ENCODE results near the gene CRYAB.

The CRYAB gene, protein sequence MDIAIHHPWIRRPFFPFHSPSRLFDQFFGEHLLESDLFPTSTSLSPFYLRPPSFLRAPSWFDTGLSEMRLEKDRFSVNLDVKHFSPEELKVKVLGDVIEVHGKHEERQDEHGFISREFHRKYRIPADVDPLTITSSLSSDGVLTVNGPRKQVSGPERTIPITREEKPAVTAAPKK

DNA sequence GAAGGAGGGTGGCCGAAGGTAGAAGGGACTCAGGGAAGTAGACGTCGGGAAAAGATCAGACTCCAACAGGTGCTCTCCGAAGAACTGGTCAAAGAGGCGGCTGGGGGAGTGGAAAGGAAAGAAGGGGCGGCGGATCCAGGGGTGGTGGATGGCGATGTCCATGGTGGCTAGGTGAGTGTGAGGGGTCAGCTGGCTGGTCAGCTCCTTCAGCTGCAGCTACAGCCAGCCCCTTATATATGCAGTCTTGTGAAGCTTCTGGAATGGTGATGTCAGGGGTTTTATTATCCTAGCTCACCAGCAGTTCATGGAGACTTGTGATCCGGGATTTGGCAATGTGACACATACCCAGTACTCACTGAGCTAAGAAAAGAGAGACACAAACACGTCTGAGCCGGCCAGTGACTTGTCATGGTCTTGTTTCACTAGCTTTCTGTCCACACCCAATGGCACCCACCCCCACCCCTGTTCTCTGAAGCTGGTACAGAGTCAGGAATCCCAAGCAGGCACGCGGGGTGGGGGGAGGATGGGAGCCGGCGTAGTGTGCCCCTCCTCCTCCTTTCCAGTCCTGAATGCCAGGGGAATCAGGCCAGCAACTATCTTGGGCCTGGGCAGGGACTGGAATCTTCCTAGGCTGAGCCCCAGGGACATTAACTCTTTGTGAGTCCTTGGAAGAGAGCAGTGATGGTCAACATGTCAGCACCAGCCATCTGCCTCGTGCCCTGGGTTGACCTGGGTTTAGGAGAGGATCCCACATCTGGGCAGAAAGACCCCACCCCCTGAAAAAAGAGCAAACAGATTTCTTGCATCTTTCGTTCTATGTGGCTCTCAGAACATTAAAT is at the start of gene CRYAB:
TSS of gene CRYAB (minus strand) at position 208 of the 839 bp plus-strand sequence. CDS start at position 162, 46 bp downstream.
- DNase-seq = no peak

DNA sequence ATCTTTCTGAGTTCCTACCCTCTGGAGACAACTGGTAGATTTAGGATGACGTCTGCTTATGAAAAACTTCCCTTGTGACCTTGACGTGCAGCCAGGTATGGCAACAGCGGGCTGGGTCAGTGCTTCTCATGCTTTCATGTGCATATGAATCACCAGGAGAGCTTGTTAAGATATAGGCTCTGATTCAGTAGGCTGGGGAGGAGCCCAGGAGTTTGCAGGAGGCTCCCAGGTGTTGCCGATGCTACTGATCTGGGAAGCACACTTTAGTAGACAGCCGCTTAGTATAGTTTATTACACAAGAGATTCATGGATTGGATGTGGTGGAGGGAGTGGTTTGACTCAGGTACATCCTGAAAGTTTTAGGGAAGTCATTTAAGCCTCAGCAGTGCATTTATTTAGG is 49.3 kb upstream of the CRYAB start:
- no peak for DNase-seq

DNA sequence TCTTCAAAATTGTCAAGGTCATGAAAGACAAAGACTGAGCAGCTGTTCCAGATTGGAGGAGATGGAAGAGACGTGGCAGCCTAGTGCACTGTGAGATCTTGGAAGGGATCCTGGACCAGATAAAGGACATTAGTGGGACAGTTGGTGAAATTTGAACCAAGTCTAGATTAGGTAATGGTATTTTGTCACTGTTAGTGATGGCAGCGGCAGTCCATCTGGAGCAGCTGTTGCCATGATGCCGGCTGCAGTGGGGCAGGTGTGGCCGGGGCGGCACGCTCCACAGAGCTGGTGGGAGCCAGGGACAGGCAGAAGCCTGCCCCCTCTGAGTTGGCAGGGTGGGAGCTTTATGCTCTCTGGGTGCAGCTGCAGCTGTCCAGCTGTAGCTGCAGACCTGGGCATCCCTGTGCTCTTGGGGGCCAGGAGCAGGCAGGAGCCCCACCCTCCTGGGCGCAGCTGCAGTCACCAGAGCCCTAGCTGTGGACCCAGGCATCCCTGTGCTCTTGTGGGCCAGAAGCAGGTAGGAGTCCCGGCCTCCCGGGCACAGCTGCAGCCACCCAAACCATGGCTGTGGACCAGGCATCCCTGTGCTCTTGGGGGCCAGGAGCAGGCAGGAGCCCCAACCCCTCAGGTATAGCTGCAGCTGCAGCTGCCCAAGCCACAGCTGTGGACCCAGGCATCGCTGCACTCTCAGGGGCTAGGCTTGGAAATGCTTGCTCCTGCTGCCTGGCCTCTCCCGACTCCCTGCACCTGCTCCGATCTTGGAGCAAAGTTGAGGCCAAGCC is 46.3 kb upstream of the CRYAB start:
- peak; percentile 37 to 73 for DNase-seq

DNA sequence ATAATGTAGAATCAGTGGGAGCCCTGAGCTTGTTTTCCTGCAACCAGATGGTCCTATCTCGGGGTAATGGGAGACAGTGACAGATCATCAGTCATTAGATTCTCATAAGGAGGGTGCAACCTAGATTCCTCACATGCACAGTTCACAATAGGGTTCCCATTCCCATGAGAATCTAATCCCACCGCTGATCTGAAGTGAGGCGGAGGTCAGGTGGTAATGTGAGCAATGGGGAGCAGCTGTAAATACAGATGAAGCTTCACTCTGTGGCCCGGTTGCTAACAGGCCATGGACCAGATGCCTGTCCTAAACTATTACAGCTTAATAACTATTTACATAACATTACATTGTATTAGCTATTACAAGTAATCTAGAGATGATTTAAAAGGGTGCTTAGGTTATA is 42.6 kb upstream of the CRYAB start:
- DNase-seq = no peak

DNA sequence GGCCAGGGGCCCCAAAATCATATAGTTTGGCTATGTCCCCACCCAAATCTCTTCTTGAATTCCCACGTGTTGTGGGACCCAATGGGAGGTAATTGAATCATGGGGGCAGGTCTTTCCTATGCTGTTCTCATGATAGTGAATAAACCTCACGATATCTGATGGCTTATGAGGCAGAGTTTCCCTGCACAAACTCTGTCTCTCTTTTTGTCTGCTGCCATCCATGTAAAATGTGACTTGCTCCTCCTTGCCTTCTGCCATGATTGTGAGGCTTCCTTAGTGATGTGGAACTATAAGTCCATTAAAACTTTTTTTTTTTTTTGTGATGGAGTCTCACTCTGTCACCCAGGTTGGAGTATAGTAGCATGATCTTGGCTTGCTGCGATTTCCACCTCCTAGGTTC is 40.0 kb upstream of the CRYAB start:
- no peak for DNase-seq

DNA sequence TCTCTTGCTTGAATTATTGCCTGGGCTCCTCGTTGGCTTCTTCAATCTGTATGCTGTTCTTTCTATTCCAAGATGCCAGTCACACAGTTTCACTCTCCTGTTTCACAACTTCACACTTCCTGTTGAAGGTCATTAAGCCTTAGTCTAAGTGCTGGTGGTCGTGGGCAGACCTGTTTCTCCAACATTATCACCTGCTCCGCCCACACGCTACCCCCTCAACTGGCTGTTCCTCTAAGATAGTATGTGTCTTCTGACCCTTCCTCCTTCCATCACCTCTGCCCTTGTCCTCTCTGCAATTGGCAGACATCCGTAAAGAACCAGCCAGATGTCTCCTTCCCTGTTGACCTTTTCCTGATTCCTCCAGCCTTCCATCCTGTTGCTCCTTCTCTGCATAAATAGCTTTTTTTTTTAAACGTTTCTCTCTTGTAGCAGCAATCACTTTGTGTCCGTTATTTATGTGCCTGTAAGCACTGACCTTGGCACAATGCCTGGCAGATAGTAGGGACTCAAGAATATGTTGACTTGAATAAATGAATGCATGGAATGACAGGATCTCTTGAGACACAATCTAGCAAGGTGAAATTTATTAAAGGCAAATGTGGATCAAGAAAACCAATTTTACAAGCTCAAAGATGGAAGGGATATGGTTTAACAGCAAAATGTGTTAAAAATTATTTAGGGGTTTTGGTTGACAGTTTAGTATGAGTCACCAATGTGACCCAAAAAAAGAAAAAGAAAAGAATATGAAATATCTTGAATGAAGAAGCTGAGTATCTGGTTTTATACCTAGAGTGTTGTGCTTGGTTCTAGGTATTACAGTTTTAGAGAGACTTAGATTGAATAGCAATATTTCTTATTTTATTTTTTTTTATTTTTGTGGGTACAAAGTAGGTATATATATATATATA is 38.2 kb upstream of the CRYAB start:
- DNase-seq = no peak

DNA sequence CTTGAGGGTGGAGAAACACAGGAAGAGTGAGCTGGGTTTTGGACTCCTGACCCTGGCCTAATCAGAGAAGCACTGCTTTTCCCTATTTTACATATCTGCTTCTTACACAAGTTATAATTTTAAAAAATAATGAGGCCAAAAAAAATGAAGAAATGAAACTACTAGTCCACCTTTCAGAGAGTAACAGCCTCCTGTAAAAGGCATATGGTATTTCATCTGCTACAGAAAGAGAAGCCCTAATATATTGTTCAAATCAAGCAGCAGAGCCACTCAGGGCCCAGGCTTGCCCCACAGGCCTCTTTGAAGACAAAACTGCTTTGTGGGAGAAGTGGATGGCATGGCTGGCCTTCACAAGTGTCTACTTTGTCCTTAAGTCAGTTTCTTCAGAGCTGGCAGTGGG is 35.6 kb upstream of the CRYAB start:
- DNase-seq = no peak

DNA sequence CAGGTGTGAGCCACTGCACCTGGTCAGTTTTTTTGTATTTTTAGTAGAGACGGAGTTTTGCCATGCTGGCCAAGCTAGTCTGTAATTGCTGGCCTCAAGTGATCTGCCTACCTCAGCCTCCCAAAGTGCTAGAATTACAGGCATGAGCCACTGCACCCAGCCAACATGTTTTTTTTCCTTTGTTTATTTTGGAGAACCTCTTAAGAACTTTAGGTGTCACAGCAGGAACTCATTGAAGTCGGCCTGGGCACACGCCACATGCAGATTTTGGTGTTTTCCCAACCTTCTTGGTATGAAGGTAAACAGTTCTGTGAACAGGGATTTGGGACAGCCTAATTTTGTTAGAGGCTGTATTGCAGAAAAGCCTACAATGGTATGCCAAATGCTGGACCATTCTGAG is 34.9 kb upstream of the CRYAB start:
- no peak for DNase-seq

DNA sequence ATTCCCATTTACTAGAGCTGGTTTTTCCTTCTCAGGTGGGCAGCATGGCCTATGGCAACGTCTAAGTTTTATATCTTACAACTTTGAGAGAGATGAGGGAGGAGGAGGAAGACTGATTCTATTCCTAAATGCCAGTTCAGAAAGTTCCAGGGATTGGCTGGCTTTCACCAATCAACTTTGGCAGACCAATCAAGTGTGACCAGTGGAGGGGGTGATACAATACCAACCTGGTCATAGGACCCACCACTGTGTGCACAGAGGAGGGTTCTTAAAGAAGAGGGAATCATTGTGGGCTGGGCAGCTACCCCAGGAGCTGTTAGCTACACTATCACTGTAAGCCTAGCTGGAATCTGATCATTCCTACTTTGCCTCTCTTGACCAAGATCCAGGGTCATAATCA is 33.6 kb upstream of the CRYAB start:
- no peak for DNase-seq

DNA sequence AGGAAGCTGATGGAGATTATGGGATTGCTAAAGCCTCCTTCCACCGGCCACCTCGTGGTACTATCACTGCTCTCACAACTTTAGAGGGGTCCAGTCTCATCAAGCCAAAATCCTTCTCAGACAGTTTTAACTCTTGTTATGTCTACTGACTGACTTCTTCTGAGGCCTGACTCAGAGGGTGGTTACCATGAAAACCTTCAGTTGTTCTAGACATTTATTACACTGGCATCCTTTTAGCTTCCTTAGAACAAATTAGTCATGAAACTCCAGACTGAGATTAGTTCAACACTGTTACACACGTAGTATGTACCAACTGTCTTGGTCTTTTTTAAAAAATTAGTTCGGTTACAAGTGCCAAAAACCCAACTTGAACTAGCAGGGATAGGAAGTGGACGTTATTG is 33.1 kb upstream of the CRYAB start:
- no peak for DNase-seq

DNA sequence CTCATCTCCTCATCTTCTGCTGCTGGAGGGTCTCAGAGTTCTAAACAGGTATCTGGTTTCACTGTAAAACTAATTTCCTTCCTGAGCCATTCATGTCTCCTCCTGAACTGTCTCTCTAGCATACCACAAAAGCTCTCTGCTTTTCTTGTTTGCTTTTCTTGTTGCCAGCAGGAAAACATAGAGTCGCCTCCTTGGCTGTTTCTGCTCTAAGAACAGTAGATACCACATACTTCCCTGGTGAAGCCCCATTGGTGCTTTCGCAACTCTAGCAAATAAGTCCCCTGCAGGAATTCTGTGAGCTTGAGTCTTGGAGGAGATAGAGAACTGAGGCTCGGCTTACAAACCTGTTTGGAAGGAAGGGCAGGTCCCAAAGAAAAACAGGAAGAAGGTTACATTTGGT is 32.6 kb upstream of the CRYAB start:
- DNase-seq = no peak

DNA sequence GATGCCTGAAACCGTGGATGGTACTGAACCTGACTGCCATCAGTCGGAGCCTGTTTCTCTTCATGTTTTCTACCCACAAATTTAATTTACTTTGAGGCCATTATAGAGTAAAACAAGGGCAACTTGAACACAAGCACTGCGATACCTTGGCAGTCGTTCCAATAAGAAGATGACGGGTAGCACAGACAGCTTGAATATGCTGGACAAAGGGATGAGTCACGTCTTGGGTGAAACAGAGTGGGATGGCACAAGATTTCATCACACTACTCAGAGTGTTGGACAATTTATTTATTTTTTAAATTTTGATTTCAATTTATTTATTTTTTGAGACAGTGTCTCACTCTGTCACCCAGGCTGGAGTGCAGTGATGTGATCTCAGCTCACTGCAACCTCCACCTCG is 31.3 kb upstream of the CRYAB start:
- DNase-seq = no peak

DNA sequence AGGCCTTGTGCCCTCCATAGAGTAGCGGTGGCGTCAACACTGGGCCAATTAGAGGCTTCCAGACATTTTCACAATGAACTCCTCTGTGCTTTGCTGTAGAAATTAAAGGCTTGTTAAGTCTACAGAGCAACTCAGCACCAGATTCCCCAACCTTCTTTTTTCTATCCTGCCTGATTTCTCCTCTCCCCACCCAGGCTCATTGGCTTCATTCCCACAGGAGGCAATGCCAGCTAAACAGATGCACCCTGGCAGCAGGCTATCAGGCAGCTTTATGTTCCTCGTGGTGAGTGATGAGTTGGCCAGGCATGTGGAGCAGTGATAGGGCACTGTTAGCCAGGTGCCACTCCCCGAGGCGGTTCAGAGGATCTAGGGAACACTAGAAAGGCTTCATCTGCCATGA is 30.4 kb upstream of the CRYAB start:
- no peak for DNase-seq

DNA sequence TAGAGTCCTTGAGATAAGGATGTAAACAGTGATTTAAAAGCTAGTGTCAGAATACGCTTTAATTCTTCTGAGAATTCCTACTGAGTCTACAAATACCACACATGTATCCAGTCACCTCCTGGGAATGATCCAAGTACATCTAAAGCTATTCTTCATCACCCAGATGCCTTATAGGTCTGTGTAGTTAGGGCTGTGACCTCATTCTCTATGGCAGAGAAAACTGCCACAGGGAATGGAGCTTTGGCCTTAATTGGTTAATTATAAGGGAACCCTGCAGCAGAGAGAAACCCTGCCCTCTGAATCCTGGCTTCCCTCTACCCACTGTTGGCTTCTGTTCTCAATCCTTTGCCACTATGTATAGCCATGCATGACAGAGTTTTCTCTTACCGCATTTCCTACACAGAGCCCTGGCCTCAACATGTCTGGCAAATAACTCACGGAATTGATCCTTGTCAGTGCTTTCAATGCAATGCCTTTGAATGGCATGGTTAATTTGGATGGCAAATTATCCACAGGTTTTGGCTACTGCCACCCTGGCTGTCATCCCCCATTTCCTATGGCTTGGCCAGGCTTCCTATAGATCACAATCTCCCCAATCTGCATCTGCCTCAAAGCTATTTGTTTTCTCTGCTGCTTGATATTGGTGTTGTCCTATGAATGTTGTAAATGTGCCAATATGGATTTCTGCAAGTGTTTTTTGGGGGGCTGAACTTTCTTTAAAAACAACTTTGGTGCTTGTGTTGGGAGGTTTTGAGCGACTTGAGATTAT is 28.4 kb upstream of the CRYAB start:
- no peak for DNase-seq

DNA sequence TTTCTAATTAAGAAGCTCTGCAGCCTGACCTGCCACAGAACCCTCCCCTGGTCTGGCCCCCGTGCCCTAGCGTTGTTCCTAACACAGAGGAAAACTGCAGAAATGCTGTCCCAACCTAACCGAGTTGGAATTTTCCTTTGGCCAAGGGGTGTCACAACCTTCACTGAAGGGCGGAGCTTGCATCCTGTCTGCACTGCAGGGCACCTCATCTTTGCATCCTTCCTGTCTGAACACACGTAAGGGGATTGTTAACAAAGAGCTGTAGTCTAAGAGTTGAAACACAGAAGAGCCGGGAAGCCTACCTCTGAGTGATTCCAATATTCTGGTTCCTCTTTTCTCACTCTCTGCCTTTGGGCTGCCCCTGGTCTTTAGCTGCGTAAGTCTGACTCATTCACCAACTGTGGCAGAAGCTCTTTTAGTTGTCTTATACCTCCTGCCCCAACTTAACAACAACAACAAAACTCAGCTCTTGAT is 27.2 kb upstream of the CRYAB start:
- no peak for DNase-seq

DNA sequence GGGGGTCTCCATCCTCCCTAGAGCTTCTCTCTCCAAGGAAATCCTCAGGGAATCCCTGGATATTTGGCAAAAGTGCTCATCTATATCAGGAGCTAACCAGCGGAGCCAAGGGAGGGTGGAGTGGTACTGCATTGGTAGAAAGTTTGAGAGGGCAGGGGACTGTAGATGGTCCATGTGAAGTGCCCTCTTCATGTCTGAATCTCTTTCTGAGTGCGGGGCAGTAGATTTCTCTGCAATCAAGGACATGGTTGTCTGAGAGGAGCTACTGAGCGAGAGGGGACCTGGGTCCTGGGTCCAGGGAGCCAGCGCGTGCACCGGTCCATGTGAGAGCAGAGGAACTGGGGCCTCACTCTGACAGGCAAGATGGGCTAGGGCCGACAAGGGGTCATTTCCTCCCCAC is 26.3 kb upstream of the CRYAB start:
- no peak for DNase-seq

DNA sequence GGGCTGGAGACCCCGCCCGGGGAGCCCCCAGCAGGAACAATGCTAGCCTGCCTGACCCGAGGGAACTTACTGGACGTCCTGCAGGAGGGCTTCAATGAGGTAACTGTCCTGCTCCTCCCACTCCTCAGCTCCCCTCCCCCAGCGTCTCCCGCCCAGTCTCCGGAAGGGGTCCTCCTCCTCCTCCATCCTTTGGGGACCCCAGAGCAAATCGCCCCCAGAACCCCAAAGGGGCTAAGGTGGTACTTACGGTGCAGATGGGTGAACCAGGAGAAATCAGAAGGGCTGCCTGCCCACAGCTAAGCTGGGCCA is 25.8 kb upstream of the CRYAB start:
- no peak for DNase-seq

DNA sequence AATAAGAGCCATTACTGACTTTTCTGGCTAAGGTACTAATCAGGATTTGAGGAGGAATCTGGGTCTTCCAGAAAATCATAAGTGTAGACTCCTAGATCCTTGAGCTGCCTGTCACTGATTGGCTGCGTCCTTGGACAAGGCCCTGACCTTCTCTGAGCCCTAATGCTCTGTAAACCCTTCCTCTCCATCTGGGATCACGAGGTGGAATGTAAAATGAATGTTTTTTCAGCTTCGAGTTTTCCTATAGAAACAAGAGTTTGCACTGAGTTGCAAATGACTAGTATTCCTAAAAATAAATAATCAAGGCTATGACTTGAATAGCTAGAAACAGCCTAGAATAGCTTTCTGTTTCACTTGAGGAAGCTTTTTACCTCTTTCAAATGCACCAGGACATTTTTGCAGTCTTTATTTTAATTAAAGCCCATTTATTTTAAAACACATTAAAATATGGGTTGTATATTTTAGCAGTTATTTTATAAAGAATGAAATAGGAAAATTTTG is 24.5 kb upstream of the CRYAB start:
- DNase-seq = no peak

DNA sequence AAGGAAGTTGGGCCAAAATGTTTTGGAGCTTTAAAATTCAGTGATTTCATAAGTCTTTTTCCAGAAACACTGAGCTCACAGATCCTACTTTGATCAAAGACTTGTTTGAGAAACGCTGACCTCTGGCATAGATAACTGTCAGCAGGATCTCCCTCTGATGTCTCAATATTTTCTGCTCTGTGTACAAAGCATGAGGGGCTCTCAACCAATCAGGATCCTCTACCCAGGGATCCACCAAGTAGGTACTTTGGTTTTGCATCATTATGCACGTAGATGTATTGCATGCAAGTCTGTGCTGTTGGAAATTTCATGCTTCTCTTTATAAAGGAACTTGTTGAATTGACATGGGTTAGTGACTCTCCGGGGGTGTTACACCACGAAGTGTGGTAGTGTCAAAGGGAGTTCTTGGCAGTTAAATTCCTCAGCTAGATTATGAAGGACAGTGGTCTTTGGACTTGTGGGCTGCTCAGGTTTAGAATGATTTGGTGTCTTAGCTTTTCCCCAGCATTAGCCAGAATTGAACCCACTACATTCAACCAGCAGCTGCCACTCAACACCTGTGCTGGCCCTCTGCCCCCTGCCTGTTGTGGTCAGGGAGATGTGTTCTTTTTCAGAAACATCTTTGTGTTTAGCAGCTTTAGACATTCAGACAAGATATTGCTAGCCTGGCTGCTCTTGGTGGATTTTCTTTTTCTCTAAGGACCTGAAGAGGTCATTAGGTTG is 23.9 kb upstream of the CRYAB start:
- DNase-seq = peak in 1 of 2 experiments; percentile 6

DNA sequence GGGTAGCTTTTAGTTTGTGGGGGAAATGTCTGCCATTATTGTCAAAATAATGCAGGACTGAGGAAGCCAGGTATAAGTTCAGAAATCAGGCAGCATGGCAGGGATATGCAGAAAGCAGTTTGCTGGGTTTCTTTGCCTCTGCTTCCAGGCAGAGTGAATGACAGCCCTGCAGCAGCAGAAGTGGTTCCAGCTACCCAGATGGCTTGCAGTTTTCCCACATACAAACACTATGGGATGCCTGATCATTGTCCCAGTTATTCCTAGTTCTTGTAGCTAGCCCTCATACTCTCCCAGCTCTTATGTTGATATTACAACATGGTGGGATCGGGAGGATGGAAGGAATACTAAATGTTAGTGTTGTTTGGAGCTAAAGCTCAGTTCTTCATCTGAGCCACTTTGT is 22.7 kb upstream of the CRYAB start:
- DNase-seq = no peak

DNA sequence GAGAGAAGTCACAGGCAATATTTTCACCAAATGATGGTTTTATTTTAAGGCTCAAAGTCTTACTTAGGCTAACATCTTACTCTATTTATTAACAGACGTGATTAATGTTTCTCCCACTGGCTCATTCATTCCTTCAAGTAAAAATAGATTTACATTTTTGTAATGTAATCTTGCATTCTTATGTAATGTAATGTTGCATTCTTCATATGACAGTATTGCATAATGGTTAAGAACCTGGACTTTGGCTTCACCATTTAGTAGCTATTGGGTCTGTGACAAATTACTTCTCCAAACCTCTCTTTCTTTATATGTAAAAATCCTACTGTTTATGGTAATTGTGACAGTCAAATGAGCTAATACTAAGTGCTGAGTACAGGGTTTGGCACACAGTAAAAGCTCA is 22.3 kb upstream of the CRYAB start:
- no peak for DNase-seq

Data from SHP77 (cell line).